OCI-LY7 (cell line): ENCODE results near the gene SPOP.

Source experiments
- CTCF ChIP-seq: fragments of 200-600 bp; sonication (generic); conservative IDR thresholded peaks from 2 replicates; pipeline ENCODE4 v1.5.1; 2014; ENCODE audit warnings: mild to moderate bottlenecking, antibody characterized with exemption, low read length, moderate library complexity, mixed read lengths
- EZH2phosphoT487 ChIP-seq: fragments of 200-600 bp; sonication (generic); IDR thresholded peaks from 2 replicates; pipeline ENCODE4 v1.6.1; 2018; ENCODE audit warnings: low read depth, borderline replicate concordance, mild to moderate bottlenecking, mixed run types, antibody characterized with exemption, low read length, moderate library complexity, mixed read lengths

GRCh38 chr17:49707608-49708514 lies 30.0 kb upstream of the SPOP start, which contains the start of gene SLC35B1:
- TF ChIP-seq CTCF: peak; percentile 97
- TF ChIP-seq EZH2phosphoT487: no peak
